DMS79 (cell line): ENCODE measurements around the gene PWWP2B.
A peak's percentile ranks its signal among the peaks of the same experiment; 100 is the strongest.
"Not testable (repeated sequence)": the region's sequence is repeated elsewhere in the genome, so short reads cannot be mapped to it uniquely, and the experiment has no call there.

Source experiments
- DNase-seq: peaks from one replicate; lab custom pipeline; 2025; lab: John Stamatoyannopoulos, UW

The PWWP2B gene

DNA sequence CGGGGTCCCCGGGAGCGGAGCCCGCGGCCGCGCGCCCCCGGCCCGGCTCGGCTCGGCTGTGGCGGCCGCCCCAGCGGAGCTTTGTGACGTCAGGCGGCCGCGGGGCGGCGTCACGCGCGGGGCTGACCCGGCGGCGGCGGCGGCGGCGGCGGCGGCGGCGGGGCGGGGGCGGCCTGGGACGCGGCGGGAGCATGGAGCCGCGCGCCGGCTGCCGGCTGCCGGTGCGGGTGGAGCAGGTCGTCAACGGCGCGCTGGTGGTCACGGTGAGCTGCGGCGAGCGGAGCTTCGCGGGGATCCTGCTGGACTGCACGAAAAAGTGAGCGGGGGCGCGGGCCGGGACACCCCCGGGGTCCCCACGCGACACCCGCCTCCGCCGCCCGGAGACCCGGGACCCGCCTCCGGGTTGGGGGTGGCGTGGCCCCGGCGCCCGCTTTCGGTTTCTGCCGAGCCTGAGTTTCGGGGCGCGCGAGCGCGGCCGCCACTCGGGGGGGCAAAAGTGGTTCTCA is at the start of gene PWWP2B:
Gene PWWP2B, plus strand, starts transcription at position 165 of the 506 bp plus-strand sequence. Its CDS starts 27 bp downstream, at position 192.
- no peak for DNase-seq

GRCh38 chr10:132347211-132347930 is 49.6 kb upstream of the PWWP2B start:
- DNase-seq: no peak

GRCh38 chr10:132347931-132348267 is 49.1 kb upstream of the PWWP2B start:
- DNase-seq: no peak

DNA sequence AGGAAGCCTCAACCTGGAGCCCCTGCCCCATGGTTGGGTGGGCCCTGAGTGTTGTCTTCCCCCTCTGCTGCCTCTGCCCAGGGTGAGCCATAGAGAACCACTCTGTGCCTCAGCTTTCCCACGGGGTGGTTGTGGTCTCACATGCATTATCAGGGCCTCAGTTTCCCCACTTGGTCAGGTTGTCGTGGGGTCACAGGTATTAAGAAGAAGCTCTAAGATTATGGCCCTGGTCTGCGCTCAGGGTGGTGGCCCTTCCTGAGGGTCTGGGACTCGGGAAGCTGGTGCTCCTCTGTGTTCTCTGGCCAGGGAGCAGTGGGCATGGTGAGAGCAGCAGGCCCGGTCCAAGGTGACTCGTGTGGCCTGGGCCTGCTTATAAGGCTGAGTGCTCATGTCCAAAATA is 47.2 kb upstream of the PWWP2B start:
- no peak for DNase-seq

GRCh38 chr10:132350391-132350790 is 46.6 kb upstream of the PWWP2B start:
- no peak for DNase-seq

DNA sequence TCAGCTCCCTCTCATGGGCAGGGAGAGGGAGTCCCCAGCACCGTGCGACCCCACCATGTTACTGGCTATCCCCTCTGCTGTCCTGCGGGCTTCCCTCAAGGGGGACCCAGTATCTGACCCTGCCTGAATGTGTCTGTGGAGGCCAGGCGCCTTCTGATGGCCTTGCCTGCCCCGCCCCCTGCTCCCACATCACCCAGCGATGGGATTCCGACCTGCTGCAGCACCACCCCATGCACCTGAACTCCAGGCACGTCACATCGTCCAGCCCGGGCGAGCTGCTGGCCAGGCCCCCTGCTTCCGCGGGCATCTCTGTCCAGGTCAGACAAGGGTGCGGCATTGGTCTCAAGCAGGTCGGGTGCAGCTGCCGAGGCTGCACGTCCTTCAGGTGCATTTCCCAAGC is 46.1 kb upstream of the PWWP2B start:
- no peak for DNase-seq

- DNase-seq: no peak
Measured at GRCh38 chr10:132351611-132352010, 45.4 kb upstream of the PWWP2B start.

DNA sequence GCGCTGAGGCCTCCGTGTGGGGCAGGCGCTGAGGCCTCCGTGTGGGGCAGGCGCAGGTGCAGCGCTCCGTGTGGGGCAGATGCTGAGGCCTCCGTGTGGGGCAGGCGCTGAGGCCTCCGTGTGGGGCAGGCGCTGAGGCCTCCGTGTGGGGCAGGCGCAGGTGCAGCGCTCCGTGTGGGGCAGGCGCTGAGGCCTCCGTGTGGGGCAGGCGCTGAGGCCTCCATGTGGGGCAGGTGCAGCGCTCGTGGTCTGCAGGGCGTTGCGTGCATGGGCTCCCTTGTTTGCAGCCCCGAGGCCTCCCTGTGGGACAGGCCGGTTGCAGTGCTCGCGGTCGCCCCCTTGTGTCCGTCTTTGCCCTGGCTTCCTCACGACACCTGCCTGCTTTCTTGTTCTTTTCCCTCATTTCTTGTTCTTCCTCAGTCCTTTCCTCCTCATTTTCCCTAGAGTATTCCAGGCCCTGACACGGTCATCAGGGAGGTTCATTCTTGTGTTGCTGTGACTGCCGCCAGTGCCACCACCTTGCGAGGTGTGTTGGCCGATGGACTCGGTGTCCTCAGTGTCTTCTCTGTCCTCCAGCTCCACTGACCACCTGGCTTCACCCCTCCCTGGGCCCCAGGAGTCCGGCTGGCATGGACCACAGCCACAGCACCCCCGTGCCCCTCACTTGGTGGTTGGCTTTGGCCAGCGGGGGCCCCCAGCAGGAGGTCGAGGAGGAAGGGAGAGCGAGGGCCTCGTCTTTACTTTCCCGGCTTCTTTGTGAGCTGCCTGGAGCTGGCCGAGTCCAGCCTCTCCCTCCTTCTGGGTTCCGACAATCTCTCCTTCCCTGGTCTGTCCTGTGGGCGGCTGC is 44.3 kb upstream of the PWWP2B start:
- not testable (repeated sequence) for DNase-seq

DNA sequence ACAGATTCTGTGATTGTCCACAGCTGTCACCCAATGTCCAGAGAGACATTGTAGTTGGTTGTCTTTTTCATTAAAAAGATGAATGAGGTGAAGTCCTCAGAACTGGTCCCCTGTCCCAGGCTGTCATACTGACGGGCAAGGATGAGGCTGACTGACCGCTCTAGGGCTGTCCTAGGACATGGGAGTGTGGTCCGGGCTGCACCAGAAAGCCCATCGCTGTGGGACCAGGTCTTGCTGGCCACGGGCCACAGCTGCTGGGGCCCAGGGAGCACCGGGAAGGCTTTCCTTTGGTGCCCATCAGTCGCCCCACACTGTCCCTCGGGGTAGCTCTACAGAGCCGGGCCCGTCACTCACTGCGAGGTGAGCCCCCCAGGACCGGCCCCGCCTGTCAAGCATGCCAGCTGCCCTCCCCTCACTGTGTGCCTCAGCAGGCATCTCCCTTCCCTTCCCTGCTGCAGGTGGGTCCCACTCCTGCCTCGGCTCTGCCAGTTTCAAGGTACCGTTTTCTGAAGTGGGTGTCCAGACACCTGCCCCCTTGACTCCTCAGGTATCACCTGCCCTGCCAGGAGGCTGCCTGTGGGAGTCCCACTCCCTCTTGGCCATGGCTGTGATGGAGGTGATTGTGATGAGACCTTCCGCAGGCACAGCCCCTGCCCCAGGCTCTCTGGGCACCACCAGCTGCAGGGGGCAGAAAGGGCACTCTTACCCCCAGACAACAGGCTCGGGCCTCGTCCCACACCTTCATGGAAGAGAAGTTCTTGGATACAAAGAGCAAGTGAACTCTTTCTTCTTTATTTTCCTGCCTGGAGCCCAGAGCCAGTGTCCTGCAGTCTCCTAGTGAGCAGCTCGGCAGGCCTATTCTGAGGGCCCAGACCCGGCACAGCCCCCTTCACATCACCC is 43.3 kb upstream of the PWWP2B start:
- DNase-seq: no peak

DNA sequence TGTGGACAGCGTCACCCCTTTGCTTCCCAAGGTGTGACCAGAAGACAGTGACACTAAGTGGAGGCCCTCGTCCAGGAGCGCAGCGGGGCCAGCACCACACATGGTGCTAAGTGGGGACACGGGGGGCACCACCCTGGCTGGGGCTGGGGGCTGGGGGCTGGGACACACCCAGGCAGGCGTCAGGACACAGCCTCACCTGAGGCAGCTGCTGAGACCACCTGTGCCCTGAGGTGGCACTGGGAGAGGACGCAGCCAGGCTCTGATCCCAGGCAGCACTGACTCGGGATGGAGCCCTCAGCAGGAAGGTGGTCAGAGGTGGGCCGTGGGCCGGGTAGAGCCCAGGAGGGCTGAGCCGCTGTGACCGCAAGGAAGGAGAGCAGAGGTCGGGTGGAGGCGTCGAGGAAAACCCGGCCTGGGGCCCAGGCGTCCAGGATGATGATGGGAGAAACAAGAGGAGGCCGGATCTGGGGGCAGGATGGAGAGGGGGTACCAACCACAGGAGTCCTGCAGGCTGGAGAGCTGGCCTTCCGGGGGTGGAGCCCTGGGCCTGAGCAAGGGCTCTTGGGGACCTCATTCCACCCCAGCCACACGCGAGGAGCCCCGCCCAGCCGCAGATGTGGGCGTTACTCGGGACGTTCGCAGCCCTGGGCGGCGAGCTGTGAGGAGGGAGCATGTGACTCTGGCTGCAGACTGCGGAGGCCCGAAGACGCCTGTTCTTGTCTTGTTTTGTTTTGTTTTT is 42.5 kb upstream of the PWWP2B start:
- DNase-seq: no peak

DNA sequence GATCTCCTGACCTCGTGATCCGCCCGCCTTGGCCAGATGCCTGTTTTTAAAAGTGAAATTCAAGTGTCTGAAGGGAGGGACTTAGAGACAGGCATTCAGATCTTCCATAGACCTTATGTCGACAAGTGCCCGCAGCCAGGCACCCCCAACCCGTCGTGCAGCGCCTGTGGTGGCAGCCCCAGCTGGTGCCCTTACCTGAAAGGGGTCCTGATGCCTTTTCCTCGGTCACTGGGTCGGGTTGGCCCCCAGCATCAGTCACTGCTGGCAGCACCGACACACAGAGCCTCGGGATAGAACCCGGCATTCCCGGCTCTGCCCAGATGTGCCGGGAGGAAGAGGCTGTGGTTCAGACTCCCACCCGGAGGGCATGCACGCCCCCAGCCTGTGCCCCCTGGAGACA is 41.7 kb upstream of the PWWP2B start:
- no peak for DNase-seq

DNA sequence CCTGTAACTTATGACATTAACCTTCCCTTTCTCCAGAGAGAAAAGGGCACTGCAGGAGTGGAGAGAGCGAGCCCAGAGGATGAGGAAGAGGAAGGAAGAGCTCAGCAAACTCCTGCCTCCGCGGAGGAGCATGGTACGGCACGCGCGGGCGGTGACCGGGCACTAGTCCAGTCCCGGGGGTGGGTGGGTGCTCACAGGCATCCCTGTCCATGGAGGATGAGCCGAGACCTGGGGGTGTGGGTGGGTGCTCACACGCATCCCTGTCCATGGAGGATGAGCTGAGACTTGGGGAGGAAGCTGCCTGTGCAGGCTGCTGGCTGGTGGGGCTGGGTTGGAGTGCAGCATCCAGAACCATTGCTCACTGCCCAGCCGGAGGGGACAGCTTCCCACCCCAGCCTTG is 41.2 kb upstream of the PWWP2B start:
- DNase-seq: no peak

GRCh38 chr10:132356621-132357195 is 40.3 kb upstream of the PWWP2B start:
- DNase-seq: no peak

- DNase-seq: no peak
Measured at GRCh38 chr10:132357286-132358058, 39.5 kb upstream of the PWWP2B start.

GRCh38 chr10:132359305-132360040 is 37.5 kb upstream of the PWWP2B start:
- peak; percentile 58 for DNase-seq

- no peak for DNase-seq
Measured at GRCh38 chr10:132360766-132361447, 36.1 kb upstream of the PWWP2B start.

GRCh38 chr10:132361581-132362101 is 35.4 kb upstream of the PWWP2B start:
- DNase-seq: no peak

DNA sequence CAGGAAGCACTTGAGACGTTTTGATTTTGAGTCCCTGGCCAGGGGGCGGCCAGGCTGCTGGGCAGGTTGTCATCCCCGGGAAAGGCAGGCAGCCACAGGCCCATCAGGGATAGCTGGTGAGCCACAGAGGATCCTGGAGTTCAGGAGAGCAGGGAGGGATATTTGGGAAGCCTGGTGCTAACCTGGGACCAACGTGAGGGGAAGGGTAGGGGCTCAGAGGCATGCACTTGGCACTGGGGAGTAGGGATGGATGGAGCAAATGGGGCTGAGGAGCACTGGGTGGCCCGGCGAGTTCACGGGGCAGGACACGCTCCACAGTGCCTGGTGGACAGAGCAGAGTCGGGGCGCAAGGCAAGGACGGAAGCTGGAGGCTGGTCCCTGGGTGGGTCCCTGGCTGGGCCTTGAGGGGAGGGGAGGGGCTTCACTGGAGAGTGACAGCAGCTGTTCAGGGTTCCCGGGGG is 34.8 kb upstream of the PWWP2B start:
- no peak for DNase-seq

GRCh38 chr10:132363376-132363775 is 33.6 kb upstream of the PWWP2B start:
- DNase-seq: no peak
